ENCODE results near the gene ZSCAN1.

Gene ZSCAN1

DNA sequence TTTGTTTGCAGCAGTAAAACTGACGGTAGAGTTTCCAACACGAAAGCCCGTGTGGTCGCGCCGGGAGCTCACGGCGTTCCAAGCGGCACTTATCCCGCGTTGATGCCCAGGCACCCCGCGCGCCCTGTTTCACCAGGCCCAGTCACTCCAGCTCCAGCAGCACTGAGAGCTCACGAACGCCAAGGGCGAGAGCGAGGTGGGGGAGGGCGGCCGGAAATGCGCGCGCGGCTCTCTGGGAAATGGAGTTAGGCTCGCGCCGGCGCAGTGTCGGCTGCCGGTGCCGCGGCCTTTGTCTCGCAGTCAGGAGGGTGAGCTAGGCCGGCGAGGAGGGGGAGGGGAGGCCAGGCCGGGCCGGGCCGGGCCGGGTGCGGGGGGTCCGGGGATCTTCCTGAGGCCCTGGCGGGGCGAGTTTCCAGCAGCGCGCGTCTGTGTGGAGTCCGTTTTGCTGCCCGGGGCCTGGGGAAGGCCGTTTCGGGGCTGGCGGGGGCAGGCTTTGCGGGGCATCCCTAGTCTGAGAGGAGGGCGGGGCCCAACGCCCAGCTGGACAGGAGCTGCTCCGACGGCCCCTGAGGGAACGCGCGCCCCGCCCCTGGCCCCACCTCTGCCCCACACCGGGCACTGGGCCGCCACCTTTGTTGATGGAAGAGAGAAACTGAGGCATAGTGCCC is 25.3 kb downstream of the ZSCAN1 start, which contains the start of gene ZNF135:
ZNF135 (plus strand) TSS at position 280 of the 668 bp plus-strand sequence. CDS start 721 bp downstream, outside the sequence.
- Histone ChIP-seq H4K20me1 (ENCODE audit: insufficient read depth, low read length) (no peaks in the 10 kb centered on the region), H3K27me3 (ENCODE audit: insufficient read depth, low read length) (no peaks in the 10 kb centered on the region), H3K9me3 (ENCODE audit: low read length) (0 out of 2 replicates have a peak, but pooled peaks cover 4% of the 10 kb centered on the region), H3K79me2 (ENCODE audit: insufficient read depth, low read length) (no peaks in the 10 kb centered on the region), H3K9ac (ENCODE audit: low read length) (no peak within 1 kb of the TSS), H2AFZ (ENCODE audit: low read length) (no peak within 1 kb of the TSS), H3K27ac (ENCODE audit: low read depth, low read length, poor library complexity, severe bottlenecking) (no peak within 1 kb of the TSS), H3F3A (ENCODE audit: insufficient read depth, low read length) (no peaks in the 10 kb centered on the region), H3K4me1 (ENCODE audit: insufficient read depth, low read length, severe bottlenecking) (no peaks in the 10 kb centered on the region), H3K36me3 (ENCODE audit: insufficient read depth, low read length) (no peaks in the 10 kb centered on the region), H3K4me3 (ENCODE audit: low read depth, low read length, poor library complexity, severe bottlenecking) (no peak within 1 kb of the TSS), H3K4me2 (ENCODE audit: low read length) (no peak within 1 kb of the TSS), H3K9me2 (ENCODE audit: low read depth, low read length) (no peaks in the 10 kb centered on the region)
- TF ChIP-seq, protein P1, sequence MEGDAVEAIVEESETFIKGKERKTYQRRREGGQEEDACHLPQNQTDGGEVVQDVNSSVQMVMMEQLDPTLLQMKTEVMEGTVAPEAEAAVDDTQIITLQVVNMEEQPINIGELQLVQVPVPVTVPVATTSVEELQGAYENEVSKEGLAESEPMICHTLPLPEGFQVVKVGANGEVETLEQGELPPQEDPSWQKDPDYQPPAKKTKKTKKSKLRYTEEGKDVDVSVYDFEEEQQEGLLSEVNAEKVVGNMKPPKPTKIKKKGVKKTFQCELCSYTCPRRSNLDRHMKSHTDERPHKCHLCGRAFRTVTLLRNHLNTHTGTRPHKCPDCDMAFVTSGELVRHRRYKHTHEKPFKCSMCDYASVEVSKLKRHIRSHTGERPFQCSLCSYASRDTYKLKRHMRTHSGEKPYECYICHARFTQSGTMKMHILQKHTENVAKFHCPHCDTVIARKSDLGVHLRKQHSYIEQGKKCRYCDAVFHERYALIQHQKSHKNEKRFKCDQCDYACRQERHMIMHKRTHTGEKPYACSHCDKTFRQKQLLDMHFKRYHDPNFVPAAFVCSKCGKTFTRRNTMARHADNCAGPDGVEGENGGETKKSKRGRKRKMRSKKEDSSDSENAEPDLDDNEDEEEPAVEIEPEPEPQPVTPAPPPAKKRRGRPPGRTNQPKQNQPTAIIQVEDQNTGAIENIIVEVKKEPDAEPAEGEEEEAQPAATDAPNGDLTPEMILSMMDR (IDR thresholded peaks at IDR 0.05; ENCODE audit: low read length) = no peak
- no peak for TF ChIP-seq EZH2 (IDR thresholded peaks at IDR 0.05; ENCODE audit: borderline replicate concordance, low read length)

DNA sequence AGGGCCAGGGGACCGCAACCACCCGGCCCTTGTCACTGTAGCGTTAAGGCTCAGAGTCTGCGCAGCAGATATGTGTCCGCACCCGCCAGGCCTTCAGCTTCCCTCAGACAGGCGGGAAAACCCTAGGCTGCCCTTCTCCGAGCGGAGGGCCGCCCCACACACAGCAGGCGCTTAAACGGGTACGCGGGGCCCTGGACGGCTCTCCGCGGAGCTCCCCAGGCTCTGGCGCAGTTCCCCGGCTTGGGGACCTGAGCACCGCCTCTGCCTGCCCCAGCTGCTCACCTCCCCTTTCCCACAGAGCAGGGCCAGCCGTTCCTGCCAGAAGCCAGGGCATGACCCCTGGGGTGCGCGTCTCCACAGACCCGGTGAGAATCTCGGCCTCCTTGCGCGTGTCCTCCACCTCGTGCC is 25.9 kb downstream of the ZSCAN1 start:
- Histone ChIP-seq H3K9me3 (ENCODE audit: low read length) (0 out of 2 replicates have a peak, but pooled peaks cover 4% of the 10 kb centered on the region), H3K4me2 (ENCODE audit: low read length) (no peak overlapping the region), H3K9ac (ENCODE audit: low read length) (no peak overlapping the region), H3K36me3 (ENCODE audit: insufficient read depth, low read length) (no peaks in the 10 kb centered on the region), H3K79me2 (ENCODE audit: insufficient read depth, low read length) (no peaks in the 10 kb centered on the region), H2AFZ (ENCODE audit: low read length) (no peak overlapping the region), H4K20me1 (ENCODE audit: insufficient read depth, low read length) (no peaks in the 10 kb centered on the region), H3K4me3 (ENCODE audit: low read depth, low read length, poor library complexity, severe bottlenecking) (no peak overlapping the region), H3K9me2 (ENCODE audit: low read depth, low read length) (no peaks in the 10 kb centered on the region), H3K27ac (ENCODE audit: low read depth, low read length, poor library complexity, severe bottlenecking) (no peak overlapping the region), H3K27me3 (ENCODE audit: insufficient read depth, low read length) (no peaks in the 10 kb centered on the region), H3F3A (ENCODE audit: insufficient read depth, low read length) (no peaks in the 10 kb centered on the region), H3K4me1 (ENCODE audit: insufficient read depth, low read length, severe bottlenecking) (no peaks in the 10 kb centered on the region)
- TF ChIP-seq EZH2 (IDR thresholded peaks at IDR 0.05; ENCODE audit: borderline replicate concordance, low read length) = no peak
- TF ChIP-seq, protein P1 (IDR thresholded peaks at IDR 0.05; ENCODE audit: low read length) = no peak

DNA sequence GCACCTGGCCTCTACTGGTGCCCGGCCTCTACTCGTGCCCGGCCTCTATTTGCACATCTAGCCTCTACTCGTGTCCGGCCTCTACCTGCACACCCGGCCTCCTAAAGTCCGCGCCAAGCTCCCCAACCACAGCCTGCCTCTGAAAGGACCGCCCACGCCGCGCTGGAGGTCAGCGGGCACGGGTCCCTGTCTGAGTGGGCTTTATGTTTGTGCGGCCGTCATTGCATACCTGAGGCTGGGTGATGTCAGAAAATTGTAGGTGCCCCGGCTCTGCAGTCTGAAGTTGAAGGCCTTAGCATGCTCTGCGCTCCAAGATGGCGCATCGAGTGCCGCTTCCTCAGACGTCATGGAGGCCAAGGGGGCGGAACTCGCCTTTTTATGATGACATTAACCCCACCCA is 26.4 kb downstream of the ZSCAN1 start:
- no peak overlapping the region for H3K4me3 ChIP-seq (ENCODE audit: low read depth, low read length, poor library complexity, severe bottlenecking)

More for the DNA sequence above, 26.4 kb downstream of the ZSCAN1 start:
- H3K9me3 ChIP-seq (ENCODE audit: low read length) = 0 out of 2 replicates have a peak, but pooled peaks cover 4% of the 10 kb centered on the region
- H3K27me3 ChIP-seq (ENCODE audit: insufficient read depth, low read length) = no peaks in the 10 kb centered on the region
- H3K27ac ChIP-seq (ENCODE audit: low read depth, low read length, poor library complexity, severe bottlenecking) = no peak overlapping the region
- no peaks in the 10 kb centered on the region for H3K79me2 ChIP-seq (ENCODE audit: insufficient read depth, low read length)
- H2AFZ ChIP-seq (ENCODE audit: low read length) = no peak overlapping the region
- H3K4me1 ChIP-seq (ENCODE audit: insufficient read depth, low read length, severe bottlenecking) = no peaks in the 10 kb centered on the region
- no peaks in the 10 kb centered on the region for H3K9me2 ChIP-seq (ENCODE audit: low read depth, low read length)
- H3K36me3 ChIP-seq (ENCODE audit: insufficient read depth, low read length) = no peaks in the 10 kb centered on the region
- no peaks in the 10 kb centered on the region for H4K20me1 ChIP-seq (ENCODE audit: insufficient read depth, low read length)
- H3F3A ChIP-seq (ENCODE audit: insufficient read depth, low read length) = no peaks in the 10 kb centered on the region
- TF ChIP-seq EZH2 (IDR thresholded peaks at IDR 0.05; ENCODE audit: borderline replicate concordance, low read length) = no peak
- TF ChIP-seq, protein P1 (IDR thresholded peaks at IDR 0.05; ENCODE audit: low read length) = no peak
- no peak overlapping the region for H3K9ac ChIP-seq (ENCODE audit: low read length)
- no peak overlapping the region for H3K4me2 ChIP-seq (ENCODE audit: low read length)
